Endothelial cell of umbilical vein (primary cell): ENCODE measurements around the gene CFAP43. TPM values are rescaled to one million over a fixed set of nuclear protein-coding genes. Genes with fewer than 3 reads are reported as not detected.

Experiments used
- BruUV-seq: library from RNA; stranded (reverse); fragments of 400-500 nt; replicated peaks from 2 replicates; lab custom pipeline; 2021; lab: Mats Ljungman, UMichigan
- CTCF ChIA-PET: fragments of 300-600, 350-600 bp; sonication (Branson Sonifier 250); formaldehyde crosslinking; loops from one replicate; lab custom pipeline; 2021; ENCODE audit warnings: antibody characterized with exemption, inconsistent platforms; lab: Charles Lee
- POLR2A ChIA-PET: fragments of 300-600, 350-600 bp; sonication (Branson Sonifier 250); formaldehyde crosslinking; loops from one replicate; lab custom pipeline; 2021; ENCODE audit warnings: antibody characterized with exemption, inconsistent platforms; lab: Charles Lee
- DNase-seq: peaks from one replicate; pipeline ENCODE4 v3.0.0-alpha.2; 2011; ENCODE audit warnings: low read depth, low spot score
- FAIRE-seq: peaks from 2 replicates; lab custom pipeline; 2011; peaks lifted over from hg19 to GRCh38; lab: Jason Lieb, UNC
- H2AFZ ChIP-seq: 2 replicates; pipeline ENCODE4 v1.6.0; 2012; ENCODE audit warnings: low read depth, low read length, control low read depth, inconsistent platforms
- H3K27ac ChIP-seq: 2 replicates; pipeline ENCODE4 v1.5.1; 2011; ENCODE audit warnings: low read depth, mild to moderate bottlenecking, control low read depth, low read length, moderate library complexity; ENCODE audit not compliant: insufficient read depth
- H3K27me3 ChIP-seq, 2 experiments: 2 replicates each; pipeline versions ENCODE4 v1.6.0 to v1.6.1; 2011; ENCODE audit warnings: low read length in 2 of 2, mixed read lengths in 1 of 2; ENCODE audit not compliant: control insufficient read depth in 2 of 2, insufficient read depth in 2 of 2
- H3K36me3 ChIP-seq, 2 experiments: 2 replicates in 1 of 2; 3 replicates in 1 of 2; pipeline ENCODE4 v1.5.1; 2011; ENCODE audit warnings: low read length in 2 of 2, mild to moderate bottlenecking in 1 of 2, moderate library complexity in 1 of 2; ENCODE audit not compliant: control insufficient read depth in 2 of 2, insufficient read depth in 2 of 2; ENCODE audit errors: extremely low read depth in 1 of 2
- H3K4me1 ChIP-seq: 3 replicates; pipeline ENCODE4 v1.5.1; 2011; ENCODE audit warnings: mild to moderate bottlenecking, low read length; ENCODE audit not compliant: control insufficient read depth, insufficient read depth; ENCODE audit errors: extremely low read depth
- H3K4me2 ChIP-seq: 2 replicates; pipeline ENCODE4 v1.6.1; 2011; ENCODE audit warnings: low read length, control low read depth, mixed read lengths; ENCODE audit not compliant: insufficient read depth
- H3K4me3 ChIP-seq, 3 experiments: fragments of 200-600 bp in 1 of 3; sonication (generic), shearing (Covaris generic) in 1 of 3; replicated peaks in 1 of 3; 2 replicates each; pipeline ENCODE4 v1.5.1; 2011 to 2016; ENCODE audit warnings: control low read depth in 3 of 3, low read length in 3 of 3, mild to moderate bottlenecking in 2 of 3, inconsistent platforms in 1 of 3, low read depth in 1 of 3, moderate library complexity in 1 of 3; ENCODE audit not compliant: insufficient read depth in 1 of 3
- H3K79me2 ChIP-seq: 2 replicates; pipeline ENCODE4 v1.6.0; 2012; ENCODE audit warnings: low read length, inconsistent platforms; ENCODE audit not compliant: control insufficient read depth, insufficient read depth
- H3K9ac ChIP-seq: replicated peaks from 2 replicates; pipeline ENCODE3; 2011; ENCODE audit warnings: low read length, control low read depth; ENCODE audit not compliant: insufficient read depth; ENCODE audit errors: extremely low read depth
- H3K9me1 ChIP-seq: replicated peaks from 3 replicates; pipeline ENCODE4 v1.6.0; 2011; ENCODE audit warnings: mild to moderate bottlenecking, low read length; ENCODE audit not compliant: control insufficient read depth, insufficient read depth; ENCODE audit errors: extremely low read depth
- H3K9me3 ChIP-seq: replicated peaks from 2 replicates; pipeline ENCODE4 v1.5.1; 2012; ENCODE audit warnings: low read length, inconsistent platforms; ENCODE audit not compliant: control insufficient read depth, insufficient read depth
- H4K20me1 ChIP-seq: replicated peaks from 2 replicates; pipeline ENCODE3; 2011; ENCODE audit warnings: mild to moderate bottlenecking, low read length; ENCODE audit not compliant: control insufficient read depth, insufficient read depth; ENCODE audit errors: extremely low read depth
- CTCF ChIP-seq, 2 donors: IDR thresholded peaks; 1 replicate in 1 of 2; 2 replicates in 1 of 2; pipeline ENCODE4 v1.5.1; 2011; ENCODE audit warnings: low read length in 2 of 2, mild to moderate bottlenecking in 2 of 2, moderate library complexity in 2 of 2, control low read depth in 1 of 2, inconsistent platforms in 1 of 2, low read depth in 1 of 2; ENCODE audit not compliant: insufficient read depth in 1 of 2; ENCODE audit errors: extremely low read depth in 1 of 2
- EZH2 ChIP-seq: IDR thresholded peaks from 2 replicates; pipeline ENCODE4 v1.6.1; 2012; ENCODE audit warnings: borderline replicate concordance, low read depth, mild to moderate bottlenecking, moderate library complexity, low read length, inconsistent platforms; ENCODE audit not compliant: severe bottlenecking
- FOS ChIP-seq: IDR thresholded peaks from 2 replicates; pipeline ENCODE4 v1.6.1; 2011; ENCODE audit warnings: mild to moderate bottlenecking, low read length, moderate library complexity, borderline replicate concordance; ENCODE audit not compliant: insufficient read depth
- GATA2 ChIP-seq: IDR thresholded peaks from 2 replicates; pipeline ENCODE4 v1.7.0; 2011; ENCODE audit warnings: low read depth, mild to moderate bottlenecking, moderate library complexity, mixed read lengths, low read length; ENCODE audit not compliant: insufficient read length, insufficient read depth
- JUN ChIP-seq: IDR thresholded peaks from 2 replicates; pipeline ENCODE4 v1.6.1; 2011; ENCODE audit warnings: borderline replicate concordance, low read depth; ENCODE audit not compliant: insufficient read length, insufficient read depth
- MAX ChIP-seq: IDR thresholded peaks from 2 replicates; pipeline ENCODE4 v1.6.1; 2011; ENCODE audit not compliant: insufficient read depth, insufficient read length
- MYC ChIP-seq: IDR thresholded peaks from one replicate; pipeline ENCODE4 v1.6.1; 2011; ENCODE audit warnings: mild to moderate bottlenecking, low read depth, low read length
- POLR2A ChIP-seq: IDR thresholded peaks from 2 replicates; pipeline ENCODE4 v1.6.1; 2012; ENCODE audit warnings: low read depth, mild to moderate bottlenecking, control low read depth, low read length
- POLR2AphosphoS5 ChIP-seq: IDR thresholded peaks from 2 replicates; pipeline ENCODE4 v1.6.1; 2012; ENCODE audit warnings: low read depth, mild to moderate bottlenecking, control low read depth, low read length, moderate library complexity; ENCODE audit not compliant: insufficient read depth
- dilution Hi-C: fragments of 300-500 bp; cut with MboI; formaldehyde crosslinking; loops from one replicate; pipeline ENCODE4 v1.15.0; 2019; ENCODE audit warnings: low sequenced_read_pairs; ENCODE audit not compliant: extremely low pct_ligation_motif_present
- intact Hi-C: fragments of 100-400 bp; cut with micrococcal nuclease; formaldehyde crosslinking; loops from one replicate; pipeline ENCODE4 v1.10.0; 2022
- polyA plus RNA-seq, 4 experiments: library from polyadenylated mRNA; depleted of rRNA in 3 of 4; stranded (reverse) in 3 of 4; unstranded in 1 of 4; fragments of >200 nt; gene quantifications; 2 replicates each; pipeline versions ENCODE4 v1.2.1 to v1.2.3, GENCODE V29; 2011 to 2012; ENCODE audit warnings: missing spikeins in 1 of 4
- total RNA-seq: library from RNA; stranded (reverse); gene quantifications from 2 replicates; pipeline ENCODE4 v1.2.3, GENCODE V29; 2021

The CFAP43 gene
- total and polyA plus RNA-seq, 2 donors (not counting 3 experiments of a cell fraction or from before 2014, with no cell fraction given): 0.04 TPM; not detected in 1

GRCh38 chr10:104081998-104082397 is 150.2 kb downstream of the CFAP43 start:
- H3K9me3 ChIP-seq: no peaks in the 10 kb centered on the region
- H3K4me1 ChIP-seq: peaks cover 9% of the 10 kb centered on the region
- dilution Hi-C loops: no loop called here
- CTCF ChIA-PET: interaction anchor here (0.8 to 4.4 kb wide), 7 partner anchors 10 to 194 kb away, joined by 3 to 34 read pairs (median 12); partner anchors contain the start of gene SFR1
- TF ChIP-seq POLR2AphosphoS5 (no peak), CTCF (IDR thresholded peaks at IDR 0.05; ENCODE audit: extremely low read depth in 1 of 2, insufficient read depth in 1 of 2, low read depth in 1 of 2, low read length in 2 of 2) (no peak), JUN (no peak), GATA2 (no peak), EZH2 (no peak), MYC (no peak), POLR2A (no peak), FOS (no peak), MAX (no peak)
- no peak overlapping the region for H2AFZ ChIP-seq
- intact Hi-C loops: loop anchor here (2.0 kb wide), 1 partner anchor 99 kb away; no protein-coding TSS in a partner anchor
- POLR2A ChIA-PET: no interaction called here
- H3K27me3 ChIP-seq: no peaks in the 10 kb centered on the region
- no peak overlapping the region for H3K27ac ChIP-seq
- no TSS peak for BruUV-seq
- no peaks in the 10 kb centered on the region for H3K36me3 ChIP-seq
- H3K4me3 ChIP-seq: no peak overlapping the region
- no peak for DNase-seq
- no peak for FAIRE-seq
- no peak overlapping the region for H3K9ac ChIP-seq
- no peaks in the 10 kb centered on the region for H3K9me1 ChIP-seq
- no peaks in the 10 kb centered on the region for H3K79me2 ChIP-seq
- H4K20me1 ChIP-seq: no peaks in the 10 kb centered on the region
- H3K4me2 ChIP-seq: no peak overlapping the region
